ENCODE results near the gene GYS2. TPM values are rescaled to one million over a fixed set of nuclear protein-coding genes. Genes with fewer than 3 reads are reported as not detected.

The GYS2 gene
- total RNA-seq, 1 donor from 2014 or later, result not detected

GRCh38 chr12:21523148-21523547 lies 81.5 kb downstream of the GYS2 start:
- Histone ChIP-seq H3K4me1 (ENCODE audit: insufficient read depth, low read length) (no peaks in the 10 kb centered on the region), H2AFZ (ENCODE audit: low read depth, low read length) (no peak overlapping the region), H3K9me3 (ENCODE audit: insufficient read depth, low read depth, low read length) (no peaks in the 10 kb centered on the region), H3K4me3 (ENCODE audit: insufficient read depth, low read depth, low read length) (no peak overlapping the region), H3K79me2 (ENCODE audit: insufficient read depth, low read length) (no peaks in the 10 kb centered on the region), H3K27me3 (ENCODE audit: insufficient read depth, low read length) (no peaks in the 10 kb centered on the region), H3K36me3 (ENCODE audit: insufficient read depth, low read length) (no peaks in the 10 kb centered on the region), H4K20me1 (ENCODE audit: insufficient read depth, low read length) (peaks cover 5% of the 10 kb centered on the region), H3K4me2 (ENCODE audit: low read length) (no peak overlapping the region), H3K9ac (ENCODE audit: low read length) (no peak overlapping the region), H3K27ac (ENCODE audit: low read depth, low read length) (no peak overlapping the region)
- no peaks in the 10 kb centered on the region for H3K9me3 Mint-ChIP-seq (ENCODE audit: unreplicated experiment)
- no peaks in the 10 kb centered on the region for H3K36me3 Mint-ChIP-seq (ENCODE audit: low read depth, unreplicated experiment)
- H3K27me3 Mint-ChIP-seq (ENCODE audit: low read depth, unreplicated experiment), result no peaks in the 10 kb centered on the region
- no peak overlapping the region for H3K4me3 Mint-ChIP-seq (ENCODE audit: unreplicated experiment)
- DNase-seq (ENCODE audit: low read depth), result no peak
- no peak overlapping the region for H3K27ac Mint-ChIP-seq (ENCODE audit: unreplicated experiment)
- peaks cover 13% of the 10 kb centered on the region for H3K4me1 Mint-ChIP-seq (ENCODE audit: low read depth, unreplicated experiment)
- no peak for TF ChIP-seq EZH2 (IDR thresholded peaks at IDR 0.05; ENCODE audit: insufficient read depth, low read length)
- TF ChIP-seq CTCF (IDR thresholded peaks at IDR 0.05; ENCODE audit: insufficient read depth, low read depth, low read length), result no peak
- no peak for FAIRE-seq

- H3K4me3 ChIP-seq (ENCODE audit: insufficient read depth, low read depth, low read length), result no peak overlapping the region
- FAIRE-seq, result no peak
- DNase-seq (ENCODE audit: low read depth), result no peak
- Mint-ChIP-seq H3K27me3 (ENCODE audit: low read depth, unreplicated experiment) (no peaks in the 10 kb centered on the region), H3K4me1 (ENCODE audit: low read depth, unreplicated experiment) (peaks cover 10% of the 10 kb centered on the region), H3K9me3 (ENCODE audit: unreplicated experiment) (no peaks in the 10 kb centered on the region), H3K27ac (ENCODE audit: unreplicated experiment) (no peak overlapping the region), H3K36me3 (ENCODE audit: low read depth, unreplicated experiment) (no peaks in the 10 kb centered on the region), H3K4me3 (ENCODE audit: unreplicated experiment) (no peak overlapping the region)
- TF ChIP-seq EZH2 (IDR thresholded peaks at IDR 0.05; ENCODE audit: insufficient read depth, low read length) (no peak), CTCF (IDR thresholded peaks at IDR 0.05; ENCODE audit: insufficient read depth, low read depth, low read length) (no peak)
- no peak overlapping the region for H3K4me2 ChIP-seq (ENCODE audit: low read length)
- no peak overlapping the region for H3K27ac ChIP-seq (ENCODE audit: low read depth, low read length)
- H2AFZ ChIP-seq (ENCODE audit: low read depth, low read length), result no peak overlapping the region
- H3K9ac ChIP-seq (ENCODE audit: low read length), result no peak overlapping the region
- no peaks in the 10 kb centered on the region for H3K79me2 ChIP-seq (ENCODE audit: insufficient read depth, low read length)
- no peaks in the 10 kb centered on the region for H3K9me3 ChIP-seq (ENCODE audit: insufficient read depth, low read depth, low read length)
- peaks cover 5% of the 10 kb centered on the region for H4K20me1 ChIP-seq (ENCODE audit: insufficient read depth, low read length)
- H3K36me3 ChIP-seq (ENCODE audit: insufficient read depth, low read length), result peaks cover 8% of the 10 kb centered on the region
- no peaks in the 10 kb centered on the region for H3K27me3 ChIP-seq (ENCODE audit: insufficient read depth, low read length)
- no peaks in the 10 kb centered on the region for H3K4me1 ChIP-seq (ENCODE audit: insufficient read depth, low read length)
Observed at GRCh38 chr12:21521541-21521940, 83.1 kb downstream of the GYS2 start.

- no peak overlapping the region for H3K27ac Mint-ChIP-seq (ENCODE audit: unreplicated experiment)
- no peaks in the 10 kb centered on the region for H3K4me1 ChIP-seq (ENCODE audit: insufficient read depth, low read length)
- H3K4me1 Mint-ChIP-seq (ENCODE audit: low read depth, unreplicated experiment), result no peaks in the 10 kb centered on the region
- no peaks in the 10 kb centered on the region for H3K27me3 Mint-ChIP-seq (ENCODE audit: low read depth, unreplicated experiment)
- TF ChIP-seq EZH2 (IDR thresholded peaks at IDR 0.05; ENCODE audit: insufficient read depth, low read length), result no peak
- TF ChIP-seq CTCF (IDR thresholded peaks at IDR 0.05; ENCODE audit: insufficient read depth, low read depth, low read length), result no peak
- no peak overlapping the region for H3K4me3 Mint-ChIP-seq (ENCODE audit: unreplicated experiment)
- DNase-seq (ENCODE audit: low read depth), result no peak
- H3K4me3 ChIP-seq (ENCODE audit: insufficient read depth, low read depth, low read length), result no peak overlapping the region
- H3K9ac ChIP-seq (ENCODE audit: low read length), result no peak overlapping the region
- no peaks in the 10 kb centered on the region for H3K79me2 ChIP-seq (ENCODE audit: insufficient read depth, low read length)
- H3K9me3 ChIP-seq (ENCODE audit: insufficient read depth, low read depth, low read length), result no peaks in the 10 kb centered on the region
- no peak overlapping the region for H3K4me2 ChIP-seq (ENCODE audit: low read length)
- no peak for FAIRE-seq
- no peaks in the 10 kb centered on the region for H3K9me3 Mint-ChIP-seq (ENCODE audit: unreplicated experiment)
- H2AFZ ChIP-seq (ENCODE audit: low read depth, low read length), result no peak overlapping the region
- peaks cover 17% of the 10 kb centered on the region for H4K20me1 ChIP-seq (ENCODE audit: insufficient read depth, low read length)
- no peaks in the 10 kb centered on the region for H3K36me3 Mint-ChIP-seq (ENCODE audit: low read depth, unreplicated experiment)
- peaks cover 19% of the 10 kb centered on the region for H3K36me3 ChIP-seq (ENCODE audit: insufficient read depth, low read length)
- no peaks in the 10 kb centered on the region for H3K27me3 ChIP-seq (ENCODE audit: insufficient read depth, low read length)
- H3K27ac ChIP-seq (ENCODE audit: low read depth, low read length), result no peak overlapping the region
Observed at GRCh38 chr12:21518451-21518850, 86.2 kb downstream of the GYS2 start.

All from astrocyte (in vitro differentiated cells and primary cell).